Measurements from ENCODE around the gene VRK2. TPM values are rescaled to one million over a fixed set of nuclear protein-coding genes. Genes with fewer than 3 reads are reported as not detected.

The VRK2 gene
- total and polyA plus RNA-seq, 10 of the 15 experiments (the other 5 are each of a cell fraction or from before 2014, with no cell fraction given), result 26.5 to 78.0 (median 57.3) TPM

DNA sequence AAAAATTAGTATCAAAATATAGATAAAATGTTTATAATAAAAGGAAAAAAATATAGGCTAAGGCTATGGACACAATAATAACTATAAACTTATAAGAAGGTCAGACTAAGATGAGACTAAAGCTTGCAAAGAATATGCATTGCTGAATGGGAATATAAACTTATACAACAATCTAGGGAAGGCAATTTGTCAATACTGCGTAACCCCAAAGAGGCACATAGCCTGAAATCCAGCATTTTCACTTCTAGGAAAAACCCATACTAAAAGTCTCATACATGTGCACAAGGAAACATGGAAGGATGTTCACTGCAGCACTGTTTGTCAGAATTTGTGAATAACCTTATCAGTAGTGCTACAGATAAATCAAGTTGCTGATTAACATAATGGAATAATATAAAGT lies 149.1 kb downstream of the VRK2 start (continued):
- TF ChIP-seq, protein P1, sequence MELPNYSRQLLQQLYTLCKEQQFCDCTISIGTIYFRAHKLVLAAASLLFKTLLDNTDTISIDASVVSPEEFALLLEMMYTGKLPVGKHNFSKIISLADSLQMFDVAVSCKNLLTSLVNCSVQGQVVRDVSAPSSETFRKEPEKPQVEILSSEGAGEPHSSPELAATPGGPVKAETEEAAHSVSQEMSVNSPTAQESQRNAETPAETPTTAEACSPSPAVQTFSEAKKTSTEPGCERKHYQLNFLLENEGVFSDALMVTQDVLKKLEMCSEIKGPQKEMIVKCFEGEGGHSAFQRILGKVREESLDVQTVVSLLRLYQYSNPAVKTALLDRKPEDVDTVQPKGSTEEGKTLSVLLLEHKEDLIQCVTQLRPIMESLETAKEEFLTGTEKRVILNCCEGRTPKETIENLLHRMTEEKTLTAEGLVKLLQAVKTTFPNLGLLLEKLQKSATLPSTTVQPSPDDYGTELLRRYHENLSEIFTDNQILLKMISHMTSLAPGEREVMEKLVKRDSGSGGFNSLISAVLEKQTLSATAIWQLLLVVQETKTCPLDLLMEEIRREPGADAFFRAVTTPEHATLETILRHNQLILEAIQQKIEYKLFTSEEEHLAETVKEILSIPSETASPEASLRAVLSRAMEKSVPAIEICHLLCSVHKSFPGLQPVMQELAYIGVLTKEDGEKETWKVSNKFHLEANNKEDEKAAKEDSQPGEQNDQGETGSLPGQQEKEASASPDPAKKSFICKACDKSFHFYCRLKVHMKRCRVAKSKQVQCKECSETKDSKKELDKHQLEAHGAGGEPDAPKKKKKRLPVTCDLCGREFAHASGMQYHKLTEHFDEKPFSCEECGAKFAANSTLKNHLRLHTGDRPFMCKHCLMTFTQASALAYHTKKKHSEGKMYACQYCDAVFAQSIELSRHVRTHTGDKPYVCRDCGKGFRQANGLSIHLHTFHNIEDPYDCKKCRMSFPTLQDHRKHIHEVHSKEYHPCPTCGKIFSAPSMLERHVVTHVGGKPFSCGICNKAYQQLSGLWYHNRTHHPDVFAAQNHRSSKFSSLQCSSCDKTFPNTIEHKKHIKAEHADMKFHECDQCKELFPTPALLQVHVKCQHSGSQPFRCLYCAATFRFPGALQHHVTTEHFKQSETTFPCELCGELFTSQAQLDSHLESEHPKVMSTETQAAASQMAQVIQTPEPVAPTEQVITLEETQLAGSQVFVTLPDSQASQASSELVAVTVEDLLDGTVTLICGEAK (IDR thresholded peaks at IDR 0.05; ENCODE audit: borderline replicate concordance), result no peak
- no peak for TF ChIP-seq TAF1 (IDR thresholded peaks at IDR 0.05; ENCODE audit: borderline replicate concordance, low read depth, low read length)
- TF ChIP-seq, protein P2, sequence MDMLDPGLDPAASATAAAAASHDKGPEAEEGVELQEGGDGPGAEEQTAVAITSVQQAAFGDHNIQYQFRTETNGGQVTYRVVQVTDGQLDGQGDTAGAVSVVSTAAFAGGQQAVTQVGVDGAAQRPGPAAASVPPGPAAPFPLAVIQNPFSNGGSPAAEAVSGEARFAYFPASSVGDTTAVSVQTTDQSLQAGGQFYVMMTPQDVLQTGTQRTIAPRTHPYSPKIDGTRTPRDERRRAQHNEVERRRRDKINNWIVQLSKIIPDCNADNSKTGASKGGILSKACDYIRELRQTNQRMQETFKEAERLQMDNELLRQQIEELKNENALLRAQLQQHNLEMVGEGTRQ (IDR thresholded peaks at IDR 0.05; ENCODE audit: borderline replicate concordance, low read depth, low read length), result no peak

DNA sequence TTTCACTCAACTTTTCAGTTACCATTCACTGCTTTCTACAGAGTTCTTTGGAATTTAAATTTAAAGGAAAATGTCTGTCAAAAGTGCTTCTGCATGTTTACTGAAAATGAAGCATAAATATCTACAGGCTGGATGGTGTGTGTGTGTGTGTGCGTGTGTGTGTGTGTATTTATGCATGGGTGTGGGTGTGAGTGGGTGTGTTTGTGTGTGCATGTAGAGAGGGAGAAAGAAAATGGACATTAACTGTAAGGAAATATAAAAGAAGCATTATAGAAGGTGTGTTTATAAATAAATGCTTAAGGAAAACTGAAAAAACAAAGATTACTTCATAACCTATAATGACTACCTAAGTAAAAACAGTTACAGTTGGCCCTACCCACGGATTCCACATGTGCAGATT lies 151.3 kb downstream of the VRK2 start:
- SMC1A ChIA-PET (ENCODE audit: uncharacterized antibody, unreplicated experiment), result no interaction called here
- H3K4me2 ChIP-seq (ENCODE audit: control insufficient read depth, insufficient read depth), result no peak overlapping the region
- no peak overlapping the region for H3K9ac ChIP-seq (ENCODE audit: control insufficient read depth, insufficient read depth, low read length)
- H3K27ac ChIP-seq (ENCODE audit: control insufficient read depth, insufficient read depth), result no peak overlapping the region
- WGBS (ENCODE audit: insufficient coverage, insufficient replicate concordance, low lambda C conversion rate, missing lambda C conversion rate), result 98% methylated on average over 2 of the region's 2 CpGs
- in situ Hi-C loops (cut with MboI) (no loop called here), intact Hi-C loops (cut with micrococcal nuclease; ENCODE audit: unreplicated experiment) (no loop called here)
- H4K20me1 ChIP-seq (ENCODE audit: control insufficient read depth, insufficient read depth), result no peaks in the 10 kb centered on the region
- FAIRE-seq (no peak), ATAC-seq (no peak), DNase-seq (ENCODE audit: low read depth, low spot score) (no peak)
- CTCF ChIA-PET, result no interaction called here
- H3K4me1 ChIP-seq (ENCODE audit: control insufficient read depth, insufficient read depth, low read length), result no peaks in the 10 kb centered on the region
- H3K9me3 ChIP-seq (replicated peaks; ENCODE audit: control insufficient read depth, insufficient read depth, low read length), result no peaks in the 10 kb centered on the region
- no peaks in the 10 kb centered on the region for H3K27me3 ChIP-seq (replicated peaks in 1 of 2; ENCODE audit: control insufficient read depth in 2 of 2, insufficient read depth in 2 of 2, low read length in 1 of 2)
- BruUV-seq (replicated peaks), result no TSS peak
- no peaks in the 10 kb centered on the region for H3K79me2 ChIP-seq (ENCODE audit: control insufficient read depth, insufficient read depth, low read length)
- peaks cover 0 to 7% of the 10 kb centered on the region in 2 experiments; a peak in 1 of 4 replicates for H3K36me3 ChIP-seq (ENCODE audit: control insufficient read depth in 2 of 2, insufficient read depth in 2 of 2, low read length in 1 of 2)
- RAD21 ChIA-PET (ENCODE audit: unreplicated experiment), result no interaction called here
- no peak overlapping the region for H3K4me3 ChIP-seq
- POLR2A ChIA-PET, result no interaction called here
- no peak overlapping the region for H2AFZ ChIP-seq (ENCODE audit: control insufficient read depth, low read depth, low read length)
- TF ChIP-seq ZNF207 (IDR thresholded peaks at IDR 0.05; ENCODE audit: borderline replicate concordance) (no peak), PAX8 (IDR thresholded peaks at IDR 0.05) (no peak), FOXK2 (IDR thresholded peaks at IDR 0.05) (no peak), RBBP5 (conservative IDR thresholded peaks at IDR 0.05) (no peak), ZNF622 (IDR thresholded peaks at IDR 0.05) (no peak), PML (IDR thresholded peaks at IDR 0.05; ENCODE audit: low read length) (no peak), TBL1XR1 (IDR thresholded peaks at IDR 0.05; ENCODE audit: low read depth, low read length) (no peak), NFIC (IDR thresholded peaks at IDR 0.05; ENCODE audit: low read depth, low read length) (no peak), TARDBP (IDR thresholded peaks at IDR 0.05; ENCODE audit: borderline replicate concordance) (no peak), YBX1 (IDR thresholded peaks at IDR 0.05) (no peak), RELA (IDR thresholded peaks at IDR 0.05; ENCODE audit: borderline replicate concordance, partially characterized antibody) (no peak), JUNB (IDR thresholded peaks at IDR 0.05) (no peak)
- TF ChIP-seq, protein P3, sequence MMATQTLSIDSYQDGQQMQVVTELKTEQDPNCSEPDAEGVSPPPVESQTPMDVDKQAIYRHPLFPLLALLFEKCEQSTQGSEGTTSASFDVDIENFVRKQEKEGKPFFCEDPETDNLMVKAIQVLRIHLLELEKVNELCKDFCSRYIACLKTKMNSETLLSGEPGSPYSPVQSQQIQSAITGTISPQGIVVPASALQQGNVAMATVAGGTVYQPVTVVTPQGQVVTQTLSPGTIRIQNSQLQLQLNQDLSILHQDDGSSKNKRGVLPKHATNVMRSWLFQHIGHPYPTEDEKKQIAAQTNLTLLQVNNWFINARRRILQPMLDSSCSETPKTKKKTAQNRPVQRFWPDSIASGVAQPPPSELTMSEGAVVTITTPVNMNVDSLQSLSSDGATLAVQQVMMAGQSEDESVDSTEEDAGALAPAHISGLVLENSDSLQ (IDR thresholded peaks at IDR 0.05), result no peak
- TF ChIP-seq, protein P4, sequence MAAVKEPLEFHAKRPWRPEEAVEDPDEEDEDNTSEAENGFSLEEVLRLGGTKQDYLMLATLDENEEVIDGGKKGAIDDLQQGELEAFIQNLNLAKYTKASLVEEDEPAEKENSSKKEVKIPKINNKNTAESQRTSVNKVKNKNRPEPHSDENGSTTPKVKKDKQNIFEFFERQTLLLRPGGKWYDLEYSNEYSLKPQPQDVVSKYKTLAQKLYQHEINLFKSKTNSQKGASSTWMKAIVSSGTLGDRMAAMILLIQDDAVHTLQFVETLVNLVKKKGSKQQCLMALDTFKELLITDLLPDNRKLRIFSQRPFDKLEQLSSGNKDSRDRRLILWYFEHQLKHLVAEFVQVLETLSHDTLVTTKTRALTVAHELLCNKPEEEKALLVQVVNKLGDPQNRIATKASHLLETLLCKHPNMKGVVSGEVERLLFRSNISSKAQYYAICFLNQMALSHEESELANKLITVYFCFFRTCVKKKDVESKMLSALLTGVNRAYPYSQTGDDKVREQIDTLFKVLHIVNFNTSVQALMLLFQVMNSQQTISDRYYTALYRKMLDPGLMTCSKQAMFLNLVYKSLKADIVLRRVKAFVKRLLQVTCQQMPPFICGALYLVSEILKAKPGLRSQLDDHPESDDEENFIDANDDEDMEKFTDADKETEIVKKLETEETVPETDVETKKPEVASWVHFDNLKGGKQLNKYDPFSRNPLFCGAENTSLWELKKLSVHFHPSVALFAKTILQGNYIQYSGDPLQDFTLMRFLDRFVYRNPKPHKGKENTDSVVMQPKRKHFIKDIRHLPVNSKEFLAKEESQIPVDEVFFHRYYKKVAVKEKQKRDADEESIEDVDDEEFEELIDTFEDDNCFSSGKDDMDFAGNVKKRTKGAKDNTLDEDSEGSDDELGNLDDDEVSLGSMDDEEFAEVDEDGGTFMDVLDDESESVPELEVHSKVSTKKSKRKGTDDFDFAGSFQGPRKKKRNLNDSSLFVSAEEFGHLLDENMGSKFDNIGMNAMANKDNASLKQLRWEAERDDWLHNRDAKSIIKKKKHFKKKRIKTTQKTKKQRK (IDR thresholded peaks at IDR 0.05; ENCODE audit: low read depth, low read length), result no peak
